GM21737 (cell line): ENCODE measurements around the gene HGS.
"Not testable (repeated sequence)": the region's sequence is repeated elsewhere in the genome, so short reads cannot be mapped to it uniquely, and the experiment has no call there.

Source experiments
- ATAC-seq: cut with Tn5 transposase; IDR thresholded peaks from one replicate; pipeline ENCODE4 v1.9.1; 2021; ENCODE audit warnings: mild to moderate bottlenecking, moderate library complexity; ENCODE audit not compliant: unreplicated experiment

Gene HGS

DNA sequence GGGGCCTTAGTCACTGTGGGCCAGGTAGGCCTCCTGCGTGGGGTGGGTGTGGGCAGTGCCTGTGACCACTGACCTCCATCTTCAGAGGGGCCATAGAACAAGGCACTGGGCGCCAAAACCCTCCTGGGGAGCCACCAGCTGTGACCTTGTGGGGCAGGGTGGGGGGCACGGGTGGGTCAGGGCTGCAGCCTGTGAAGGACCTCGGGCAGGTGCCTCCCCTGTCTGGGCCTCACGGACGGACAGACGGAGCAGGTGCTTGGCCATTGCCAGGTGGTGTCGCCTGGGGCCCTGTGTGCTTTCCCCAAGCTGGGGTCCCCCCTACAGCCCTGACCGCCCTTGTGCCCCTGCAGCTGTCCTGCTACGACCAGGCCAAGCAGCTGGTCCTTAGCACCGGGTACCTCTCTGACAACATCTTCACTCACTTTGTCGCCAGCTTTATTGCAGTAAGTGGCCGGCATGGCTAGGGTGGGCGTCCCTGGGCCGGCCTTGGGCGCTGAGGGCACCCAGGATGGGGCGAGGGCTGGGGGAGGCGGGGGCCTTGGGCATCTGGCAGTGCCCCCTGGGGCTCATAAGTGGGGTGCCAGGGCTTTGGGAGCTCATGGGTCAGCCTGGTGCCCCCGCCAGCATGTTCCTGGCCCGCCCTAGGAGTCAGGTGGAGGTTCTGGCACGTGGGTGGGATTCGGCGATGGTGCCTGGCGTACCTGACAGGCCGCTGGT lies 33.4 kb downstream of the HGS start:
- ATAC-seq: no peak

DNA sequence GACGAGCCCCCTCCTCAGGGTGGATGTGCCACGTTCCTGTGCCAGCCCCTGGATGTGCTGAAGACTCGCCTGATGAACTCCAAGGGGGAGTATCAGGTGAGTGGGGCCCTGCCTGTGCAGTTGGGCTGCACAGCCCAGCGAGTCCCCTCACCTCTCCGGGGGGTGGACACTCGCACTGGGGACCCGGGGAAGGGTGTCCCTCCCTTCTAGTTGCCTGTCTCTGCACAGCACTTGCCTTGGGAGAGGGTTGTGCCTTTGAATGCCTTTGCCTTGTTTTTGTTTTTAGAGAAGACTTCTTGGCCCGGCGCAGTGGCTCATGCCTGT lies 33.9 kb downstream of the HGS start:
- no peak for ATAC-seq

DNA sequence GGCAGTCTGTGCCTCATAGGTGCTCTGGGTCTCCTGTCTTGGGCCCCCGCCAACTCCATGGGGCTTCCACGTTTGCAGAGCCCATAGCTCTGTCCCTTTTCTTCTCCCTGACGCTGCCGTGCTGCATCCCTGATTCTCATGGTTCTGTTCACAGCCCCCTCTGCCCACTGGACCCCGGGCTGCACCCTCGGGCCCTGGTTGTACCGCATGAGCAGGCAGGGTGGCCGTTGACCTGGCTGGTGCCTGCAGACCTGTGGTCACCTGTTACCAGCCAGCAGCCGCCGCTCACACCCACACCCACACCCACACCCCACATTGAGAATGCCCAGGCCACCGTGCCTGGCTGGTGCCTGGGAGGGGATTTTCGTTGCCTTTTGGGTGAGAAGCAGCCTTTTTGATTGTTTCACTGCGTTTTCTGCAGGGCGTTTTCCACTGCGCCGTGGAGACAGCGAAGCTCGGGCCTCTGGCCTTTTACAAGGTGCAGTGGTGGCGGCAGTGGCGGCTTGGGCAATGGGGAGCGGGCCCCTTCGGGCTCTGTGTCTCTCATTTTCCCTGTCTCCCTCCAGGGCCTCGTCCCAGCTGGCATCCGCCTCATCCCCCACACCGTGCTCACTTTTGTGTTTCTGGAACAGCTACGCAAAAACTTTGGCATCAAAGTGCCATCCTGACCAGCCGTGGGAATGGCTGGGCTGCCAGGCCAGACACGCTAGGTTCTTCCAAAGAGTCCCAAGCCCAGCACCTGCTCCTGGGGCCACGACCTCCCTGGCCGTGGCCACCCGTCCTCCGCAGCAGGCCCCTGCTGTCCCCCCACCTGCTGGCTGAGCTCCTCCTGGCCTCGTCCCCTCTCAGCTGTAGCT lies 35.8 kb downstream of the HGS start:
- ATAC-seq: no peak

DNA sequence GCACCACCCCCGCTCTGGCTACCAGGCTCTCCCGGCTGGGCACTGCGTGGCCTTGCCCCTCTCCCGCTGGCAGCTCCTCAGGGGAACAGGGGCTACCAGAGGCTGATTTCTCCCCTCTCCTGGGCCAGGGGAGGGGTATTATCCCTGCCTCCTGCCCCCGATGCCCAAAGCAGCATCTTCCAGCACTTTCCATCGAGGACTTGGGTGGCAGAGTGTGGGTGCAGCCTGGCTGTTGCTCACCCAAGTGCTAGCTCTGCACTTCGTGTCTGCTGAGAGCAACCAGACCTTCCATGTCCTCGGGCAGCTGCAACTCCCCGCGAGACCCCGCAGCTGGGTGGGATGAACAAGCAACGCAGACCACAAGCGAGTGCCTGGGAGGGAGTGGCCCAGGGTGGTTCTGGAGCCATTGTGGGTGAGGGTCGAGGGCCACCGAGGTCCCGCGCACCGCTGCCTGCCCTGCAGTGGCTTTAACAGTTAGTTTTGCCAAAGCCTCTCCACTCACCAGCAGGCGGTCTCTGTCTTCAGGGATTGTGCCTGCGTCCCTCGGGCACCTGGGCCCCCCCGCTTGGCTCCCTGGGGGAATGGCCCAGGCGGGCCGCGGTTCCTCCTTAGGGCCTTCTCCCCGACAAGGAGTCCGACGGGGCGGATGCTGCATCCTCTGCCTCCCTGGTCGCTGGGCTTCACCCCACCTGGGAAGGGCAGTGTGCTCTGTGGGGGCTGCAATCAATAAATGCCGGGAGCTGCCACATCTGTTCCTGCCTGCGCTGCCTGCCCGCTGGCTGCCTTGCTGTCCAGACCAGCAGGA lies 36.7 kb downstream of the HGS start:
- no peak for ATAC-seq

DNA sequence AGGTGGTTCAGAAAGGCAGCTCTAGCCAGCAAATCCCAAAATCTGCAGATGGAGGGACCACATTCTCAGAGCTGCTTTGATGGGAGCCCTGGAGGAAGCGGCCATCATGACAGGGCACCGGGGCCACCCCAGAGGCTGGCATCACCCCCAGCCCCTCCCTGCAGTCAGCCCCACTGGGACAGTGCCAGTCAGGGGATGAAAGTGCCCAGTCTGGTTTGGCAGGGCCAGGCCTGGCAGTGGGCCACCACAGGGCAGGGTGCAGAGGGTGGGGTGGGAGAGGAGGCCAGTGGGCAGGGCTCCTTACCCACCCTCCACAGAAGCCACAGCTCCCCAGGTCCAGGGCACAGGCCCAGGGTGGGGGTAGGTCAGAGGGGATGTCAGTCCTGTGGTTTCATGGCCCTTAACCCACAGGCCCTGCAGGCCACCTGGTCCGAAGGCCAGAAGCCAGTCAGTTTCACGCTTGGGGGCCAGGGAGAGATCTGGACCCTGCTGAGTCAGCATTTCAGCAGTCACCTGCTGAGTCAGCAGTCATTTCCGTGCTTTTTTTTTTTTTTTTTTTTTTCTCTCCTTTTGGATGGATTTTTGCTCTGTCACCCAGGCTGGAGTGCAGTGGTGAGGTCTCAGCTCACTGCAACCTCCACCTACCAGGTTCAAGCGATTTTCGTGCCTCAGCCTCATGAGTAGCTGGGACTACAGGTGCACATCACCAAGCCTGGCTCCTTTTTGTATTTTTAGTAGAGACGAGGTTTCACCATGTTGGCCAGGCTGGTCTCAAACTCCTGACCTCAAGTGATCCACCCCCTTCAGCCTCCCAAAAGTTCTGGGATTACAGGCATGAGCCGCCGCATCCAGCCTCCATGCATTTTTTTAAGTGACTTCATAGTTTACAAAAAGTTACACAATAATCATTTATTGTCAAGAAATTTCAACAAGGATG lies 38.6 kb downstream of the HGS start:
- no peak for ATAC-seq

DNA sequence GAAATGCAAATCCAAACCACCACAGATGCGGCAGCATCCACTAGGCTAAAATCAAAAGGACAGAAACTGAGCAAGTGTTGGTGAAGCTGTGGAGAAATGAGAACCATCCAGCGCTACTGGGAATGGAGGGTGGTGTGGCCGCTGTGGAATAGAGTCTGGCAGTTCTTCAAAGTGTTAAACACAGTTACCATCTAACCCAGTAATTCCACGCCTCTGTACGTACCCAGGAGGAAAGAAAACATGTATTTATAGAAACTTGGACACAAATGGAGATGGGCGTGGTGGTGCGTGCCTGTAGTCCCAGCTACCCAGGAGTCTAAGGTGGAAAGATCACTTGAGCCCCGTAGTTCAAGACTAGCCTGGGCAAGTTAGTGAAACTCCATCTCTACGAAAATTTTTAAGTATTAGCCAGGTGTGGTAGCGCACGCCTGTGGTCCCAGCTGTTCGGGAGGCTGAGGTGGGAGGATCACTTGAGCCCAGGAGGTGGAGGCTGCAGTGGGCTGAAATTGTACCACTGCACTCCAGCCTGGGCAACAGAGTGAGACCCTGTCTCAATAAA lies 39.9 kb downstream of the HGS start:
- no peak for ATAC-seq

DNA sequence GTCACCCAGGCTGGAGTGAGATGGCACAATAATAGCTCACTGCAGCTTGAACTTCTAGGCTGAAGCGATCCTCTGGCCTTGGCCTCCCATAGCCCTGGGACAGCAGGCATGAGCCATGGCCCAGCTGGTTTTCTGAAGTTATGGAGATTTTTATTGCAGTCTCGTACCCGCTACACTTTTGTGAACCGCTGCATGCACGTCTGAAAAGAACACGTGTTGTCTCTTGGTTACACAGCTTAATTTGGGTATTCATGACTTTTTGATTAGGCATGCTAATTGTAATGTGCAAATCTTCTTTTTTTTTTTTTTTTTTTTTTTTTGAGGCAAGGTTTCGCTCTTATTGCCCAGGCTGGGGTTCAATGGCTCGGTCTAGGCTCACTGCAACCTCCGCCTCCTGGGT lies 41.6 kb downstream of the HGS start:
- ATAC-seq: no peak

DNA sequence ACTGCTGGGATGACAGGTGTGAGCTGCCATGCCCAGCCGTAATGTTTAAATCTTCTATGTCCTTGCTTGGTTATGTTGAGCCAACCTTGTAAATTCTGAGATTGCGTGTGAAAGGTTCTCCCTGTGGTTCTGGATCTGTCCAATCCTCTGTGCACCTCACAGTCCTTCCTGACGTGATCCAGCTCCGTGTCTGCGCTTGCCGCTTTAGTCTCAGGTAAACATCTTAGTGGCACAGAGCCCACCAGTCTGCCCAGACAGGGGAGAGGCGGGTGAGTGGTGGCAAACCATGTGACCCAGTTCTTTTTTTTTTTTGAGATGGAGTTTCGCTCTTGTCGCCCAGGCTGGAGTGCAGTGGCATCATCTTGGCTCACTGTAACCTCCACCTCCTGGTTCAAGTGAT lies 42.2 kb downstream of the HGS start:
- no peak for ATAC-seq

DNA sequence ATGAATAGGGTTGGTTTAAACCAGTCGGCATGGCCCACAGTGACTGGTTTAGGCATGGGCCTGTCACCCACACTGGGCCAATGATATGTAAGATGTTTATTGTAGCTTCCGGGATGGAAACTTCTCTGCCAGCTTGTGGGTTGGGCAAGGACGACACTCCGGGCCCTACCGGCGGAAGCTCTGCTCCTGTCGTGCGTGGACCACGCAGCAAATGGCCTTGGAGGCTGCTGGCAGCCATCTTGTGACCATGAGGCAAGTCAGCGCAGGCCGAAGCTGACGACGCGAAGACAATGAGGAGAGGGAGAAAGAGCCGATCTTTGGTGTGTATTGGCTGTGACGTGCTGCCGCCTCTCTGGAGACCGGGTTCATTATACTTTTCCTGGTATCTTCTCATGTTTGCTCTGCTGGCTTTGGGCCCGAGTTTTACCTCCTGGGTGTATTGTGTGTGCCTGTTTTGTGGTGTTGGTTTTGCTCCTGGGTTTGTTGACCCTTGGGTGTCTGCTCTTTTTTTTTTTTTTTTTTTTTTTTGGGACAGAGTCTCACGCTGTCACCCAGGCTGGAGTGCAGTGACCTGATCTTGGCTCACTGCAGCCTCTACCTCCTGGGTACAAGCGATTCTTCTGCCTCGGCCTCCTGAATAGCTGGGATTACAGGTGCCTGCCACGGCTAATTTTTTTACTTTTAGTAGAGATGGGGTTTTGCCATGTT lies 43.7 kb downstream of the HGS start:
- no peak for ATAC-seq

DNA sequence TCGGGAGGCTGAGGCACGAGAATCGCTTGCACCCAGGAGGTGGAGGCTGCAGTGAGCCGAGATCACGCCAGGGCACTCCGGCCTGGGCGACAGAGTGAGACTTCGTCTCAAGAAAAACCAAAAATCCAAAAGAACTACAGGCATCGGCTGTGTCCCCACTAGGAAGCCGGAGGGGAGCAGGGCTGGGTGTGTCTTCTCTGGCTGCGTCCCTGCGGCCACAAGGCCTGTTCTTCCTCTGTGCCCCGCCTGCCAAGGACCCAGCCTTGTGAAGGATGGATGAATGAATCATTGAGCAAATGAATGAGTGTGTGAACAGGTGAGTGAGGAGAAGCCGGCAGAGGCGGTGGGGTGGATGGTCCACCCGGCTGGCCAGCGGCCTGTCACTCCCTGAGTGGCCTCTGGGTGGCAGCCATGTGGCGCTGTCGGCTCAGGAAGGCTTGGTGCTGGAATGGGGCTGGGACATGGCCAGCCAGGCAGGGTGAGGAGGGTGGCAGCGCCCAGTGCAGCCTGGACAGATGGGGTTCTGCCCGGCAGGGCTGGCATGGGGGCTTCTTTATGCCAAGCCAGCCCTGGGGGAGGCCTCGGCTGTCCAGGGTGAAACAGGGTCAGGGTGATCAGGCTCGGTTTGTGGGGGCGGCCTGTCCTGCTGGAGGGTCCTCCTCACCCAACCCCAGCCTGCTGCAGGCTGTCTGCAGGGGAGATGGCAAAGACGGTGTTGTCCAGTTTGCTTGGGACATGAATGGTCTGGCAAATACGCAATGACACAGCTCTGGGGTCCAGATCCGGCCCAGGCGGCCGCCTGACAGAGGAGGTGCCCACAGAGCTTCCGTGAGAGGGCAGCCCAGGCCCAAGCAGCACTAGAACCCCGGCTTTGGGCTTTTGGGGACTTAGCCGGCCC lies 49.9 kb downstream of the HGS start:
- ATAC-seq: no peak

DNA sequence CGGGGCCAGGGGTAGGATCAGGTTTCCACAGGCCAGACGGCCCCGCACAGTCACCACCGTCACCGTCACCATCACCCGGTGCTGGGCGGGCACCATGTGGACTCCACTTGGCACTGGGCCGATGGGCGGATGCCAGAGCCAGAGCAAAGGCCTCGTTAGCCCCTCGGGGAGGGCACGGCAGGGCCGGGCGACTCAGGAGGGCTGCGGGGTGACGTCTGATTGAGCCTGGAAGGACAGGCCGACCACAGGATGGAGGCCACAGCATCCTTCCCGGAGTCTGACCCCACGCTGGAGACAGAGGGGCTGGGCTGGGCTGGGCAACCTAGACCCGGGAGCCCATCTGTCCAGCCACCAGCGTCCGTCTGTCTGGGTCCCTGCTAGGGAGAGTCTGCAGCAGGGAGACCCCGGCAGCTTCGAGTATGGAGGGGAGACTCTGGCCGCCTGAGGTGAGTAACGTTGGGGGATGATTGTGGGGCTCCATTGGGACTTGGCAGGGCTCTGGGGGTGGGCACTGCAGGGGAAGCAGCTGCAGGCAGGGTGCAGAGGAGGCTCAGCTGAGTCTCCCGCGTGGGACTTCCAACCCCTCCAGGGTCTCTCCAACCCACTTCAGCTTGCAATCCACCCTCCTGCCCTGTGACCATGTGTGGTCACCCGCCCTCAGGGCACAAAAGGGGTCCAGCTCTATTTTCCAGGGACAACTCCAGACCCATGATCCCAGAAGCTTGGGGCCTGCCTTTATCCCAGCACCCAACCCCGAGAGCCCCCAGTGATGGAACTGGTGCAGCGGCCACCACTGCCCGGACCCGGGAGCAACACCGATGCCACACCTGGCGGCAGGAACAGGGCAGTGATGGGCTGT lies 50.8 kb downstream of the HGS start:
- ATAC-seq: no peak

DNA sequence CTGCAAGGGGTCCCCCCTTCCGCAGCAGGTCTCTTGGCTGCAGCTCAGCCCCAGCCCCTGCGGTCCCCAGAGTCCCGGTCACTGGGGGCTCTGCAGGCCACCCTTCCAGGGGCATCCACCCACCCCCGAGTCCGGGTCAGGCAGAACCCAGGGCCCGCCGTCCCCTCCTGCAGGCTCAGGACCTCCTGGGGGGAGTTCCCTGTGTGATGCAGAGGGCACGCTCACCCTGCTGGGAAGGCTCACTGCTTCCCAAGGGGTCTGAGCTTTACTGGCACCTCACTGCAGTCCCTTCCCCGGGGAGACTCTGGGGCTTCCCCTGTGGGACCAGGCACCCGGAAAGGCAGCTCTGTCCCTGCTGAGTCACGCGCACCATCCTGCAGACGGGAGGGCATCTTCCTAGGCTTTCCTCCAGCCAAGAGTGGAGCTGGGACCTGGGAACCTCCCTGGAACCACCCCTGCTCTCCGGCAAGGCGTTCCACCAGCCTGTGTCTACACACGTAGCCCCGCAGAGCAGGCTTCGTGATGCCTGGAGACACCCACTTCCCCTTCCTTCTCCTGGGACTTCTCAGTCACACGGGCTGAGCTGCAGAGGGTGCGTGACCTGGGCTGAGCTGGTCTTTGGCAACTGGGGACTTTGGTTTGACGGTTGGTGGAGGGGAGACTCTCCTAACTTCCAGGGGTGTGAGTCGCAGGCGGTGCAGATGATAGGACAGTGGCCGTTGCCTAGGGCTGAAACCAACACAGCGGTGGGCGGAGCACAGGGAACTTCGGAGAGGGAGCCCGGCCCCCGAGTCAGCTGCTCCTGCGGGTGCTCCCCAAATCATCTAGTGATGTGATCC lies 51.7 kb downstream of the HGS start:
- ATAC-seq: no peak

DNA sequence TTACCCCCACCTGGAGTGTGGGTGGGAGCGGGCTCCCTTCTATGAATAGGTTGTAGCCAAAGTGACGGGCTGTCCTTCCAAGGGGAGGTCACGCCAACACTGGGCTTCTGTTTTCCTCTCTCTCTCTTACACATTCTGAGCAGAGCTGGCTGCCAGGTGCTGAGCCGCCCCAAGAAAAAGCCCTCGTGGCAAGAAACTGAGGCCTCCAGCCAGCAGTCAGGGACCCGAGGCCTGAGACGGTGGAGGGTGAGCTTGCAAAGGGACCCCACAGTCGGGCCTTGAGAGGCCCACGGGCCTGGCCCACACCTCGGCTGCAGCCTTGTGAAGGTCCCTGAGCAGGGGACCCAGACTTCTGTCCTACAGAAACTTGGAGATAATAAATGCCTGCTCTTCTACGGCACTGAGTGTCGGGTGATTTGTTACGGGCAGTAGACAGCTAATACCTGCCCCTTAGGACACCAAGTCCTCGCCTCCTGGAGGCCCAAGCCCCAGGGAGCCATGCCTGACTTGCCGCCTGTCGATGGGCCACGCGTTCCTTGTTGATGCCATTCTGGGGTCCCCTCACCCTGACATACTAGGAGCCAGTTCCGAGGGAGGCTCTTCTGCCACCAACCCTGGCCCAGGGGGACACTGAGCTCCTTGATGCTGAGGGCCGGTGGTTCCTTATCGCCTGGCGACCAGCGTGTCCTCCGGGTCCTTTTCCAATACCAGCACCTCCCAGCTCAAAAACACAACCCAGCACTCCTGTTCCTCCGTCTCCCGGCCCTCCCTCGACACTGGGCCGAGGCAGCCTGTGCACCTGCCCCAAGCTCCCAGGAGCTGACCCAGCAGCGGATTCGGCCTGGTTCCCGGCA lies 54.4 kb downstream of the HGS start:
- ATAC-seq: no peak

DNA sequence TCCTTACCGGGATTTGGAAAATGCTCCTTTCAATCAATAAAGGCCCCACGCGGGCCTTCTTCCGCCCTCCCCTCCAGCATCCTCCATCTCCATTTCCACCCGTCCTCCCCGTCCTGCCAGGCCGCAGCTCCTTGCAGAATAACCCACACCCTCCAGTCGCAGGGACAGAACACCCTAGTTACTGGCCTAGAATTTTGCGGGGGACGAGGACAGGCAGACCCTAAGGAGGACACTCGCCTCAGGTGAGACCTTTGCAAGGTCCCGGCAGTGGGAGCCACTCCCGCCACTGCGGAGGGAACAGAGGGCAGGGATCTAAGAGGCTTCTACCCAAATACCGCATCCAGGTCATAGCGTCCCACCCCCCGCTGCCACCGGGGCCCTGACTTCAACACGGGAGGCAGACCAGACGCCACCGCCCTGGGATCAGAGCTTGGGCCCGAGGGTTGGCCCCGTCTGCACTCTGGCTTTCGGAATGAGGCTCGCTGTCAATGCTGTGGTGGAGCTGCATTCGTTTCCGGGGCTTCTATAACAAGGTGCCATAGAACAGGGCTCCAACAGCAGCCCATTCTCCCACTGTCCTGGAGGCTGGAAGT lies 55.1 kb downstream of the HGS start:
- no peak for ATAC-seq

DNA sequence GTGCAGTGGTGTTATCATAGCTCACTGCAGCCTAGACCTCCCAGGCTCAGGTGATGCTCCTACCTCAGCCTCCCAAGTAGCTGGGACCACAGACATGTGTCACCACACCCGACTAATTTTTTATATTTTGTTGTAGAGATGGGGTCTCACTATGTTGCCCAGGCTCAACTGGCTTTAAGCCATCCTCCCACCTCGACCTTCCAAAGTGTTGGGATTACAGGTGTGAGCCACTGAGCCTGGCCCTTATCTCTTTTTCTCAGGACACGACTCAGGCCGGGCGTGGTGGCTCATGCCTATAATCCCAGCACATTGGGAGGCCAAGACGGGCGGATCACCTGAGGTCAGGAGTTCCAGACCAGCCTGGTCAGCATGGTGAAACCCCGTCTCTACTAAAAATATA lies 55.8 kb downstream of the HGS start:
- not testable (repeated sequence) for ATAC-seq
